ENCODE measurements around the gene AICDA. TPM values are rescaled to one million over a fixed set of nuclear protein-coding genes. Genes with fewer than 3 reads are reported as not detected.
"Not testable (repeated sequence)": the region's sequence is repeated elsewhere in the genome, so short reads cannot be mapped to it uniquely, and the experiment has no call there.

Gene AICDA
- total RNA-seq, 1 donor from 2014 or later, result not detected

DNA sequence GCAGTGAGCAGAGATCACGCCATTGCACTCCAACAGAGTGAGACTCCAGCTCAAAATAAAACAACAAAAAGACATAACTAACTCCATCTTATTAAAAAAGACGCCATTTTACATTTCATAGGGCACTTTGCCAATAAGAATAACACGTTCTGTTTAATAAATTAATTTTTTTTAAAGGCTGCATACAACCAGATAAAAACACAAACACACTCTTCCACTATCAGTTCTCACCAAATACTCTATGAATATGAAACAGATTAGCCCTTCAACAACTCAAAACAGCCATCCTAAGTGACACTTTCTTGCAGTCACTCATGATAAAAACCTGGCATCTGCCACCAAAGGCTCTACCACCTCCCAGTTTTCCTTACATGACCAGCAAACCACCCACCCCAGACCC is 16.1 kb downstream of the AICDA start:
- Mint-ChIP-seq H3K27me3 (ENCODE audit: low read depth) (peaks cover 2% of the 10 kb centered on the region), H3K27ac (ENCODE audit: unreplicated experiment) (no peak overlapping the region), H3K36me3 (ENCODE audit: low read depth) (no peaks in the 10 kb centered on the region), H3K4me3 (ENCODE audit: unreplicated experiment) (no peak overlapping the region), H3K9me3 (ENCODE audit: low read depth) (no peaks in the 10 kb centered on the region), H3K4me1 (ENCODE audit: low read depth) (no peaks in the 10 kb centered on the region)
- no peak for DNase-seq (ENCODE audit: low spot score)
- TF ChIP-seq, protein P1, sequence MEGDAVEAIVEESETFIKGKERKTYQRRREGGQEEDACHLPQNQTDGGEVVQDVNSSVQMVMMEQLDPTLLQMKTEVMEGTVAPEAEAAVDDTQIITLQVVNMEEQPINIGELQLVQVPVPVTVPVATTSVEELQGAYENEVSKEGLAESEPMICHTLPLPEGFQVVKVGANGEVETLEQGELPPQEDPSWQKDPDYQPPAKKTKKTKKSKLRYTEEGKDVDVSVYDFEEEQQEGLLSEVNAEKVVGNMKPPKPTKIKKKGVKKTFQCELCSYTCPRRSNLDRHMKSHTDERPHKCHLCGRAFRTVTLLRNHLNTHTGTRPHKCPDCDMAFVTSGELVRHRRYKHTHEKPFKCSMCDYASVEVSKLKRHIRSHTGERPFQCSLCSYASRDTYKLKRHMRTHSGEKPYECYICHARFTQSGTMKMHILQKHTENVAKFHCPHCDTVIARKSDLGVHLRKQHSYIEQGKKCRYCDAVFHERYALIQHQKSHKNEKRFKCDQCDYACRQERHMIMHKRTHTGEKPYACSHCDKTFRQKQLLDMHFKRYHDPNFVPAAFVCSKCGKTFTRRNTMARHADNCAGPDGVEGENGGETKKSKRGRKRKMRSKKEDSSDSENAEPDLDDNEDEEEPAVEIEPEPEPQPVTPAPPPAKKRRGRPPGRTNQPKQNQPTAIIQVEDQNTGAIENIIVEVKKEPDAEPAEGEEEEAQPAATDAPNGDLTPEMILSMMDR (IDR thresholded peaks at IDR 0.05), result no peak

DNA sequence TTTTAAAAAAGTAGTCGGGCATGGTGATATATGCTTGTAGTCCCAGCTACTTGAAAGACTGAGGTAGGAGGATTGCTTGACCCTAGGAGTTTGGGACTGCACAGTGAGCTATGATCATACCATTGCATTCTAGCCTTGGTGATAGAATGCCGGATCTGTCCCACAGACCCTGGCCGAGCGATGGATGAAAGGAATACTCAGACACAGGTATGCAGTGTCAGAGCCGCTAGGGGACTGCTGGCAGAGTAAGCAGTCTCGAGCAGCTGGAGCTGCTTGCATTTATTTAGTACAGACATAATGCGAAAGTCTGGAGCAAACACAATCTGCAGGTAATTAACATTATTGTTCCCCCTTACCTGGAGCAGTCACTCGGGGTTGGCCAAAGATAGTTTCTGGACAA is 18.6 kb downstream of the AICDA start:
- peaks cover 5% of the 10 kb centered on the region for H3K27me3 Mint-ChIP-seq (ENCODE audit: low read depth)
- no peaks in the 10 kb centered on the region for H3K4me1 Mint-ChIP-seq (ENCODE audit: low read depth)
- H3K27ac Mint-ChIP-seq (ENCODE audit: unreplicated experiment), result no peak overlapping the region
- no peaks in the 10 kb centered on the region for H3K36me3 Mint-ChIP-seq (ENCODE audit: low read depth)
- DNase-seq (ENCODE audit: low spot score), result no peak
- no peak overlapping the region for H3K4me3 Mint-ChIP-seq (ENCODE audit: unreplicated experiment)
- TF ChIP-seq, protein P1 (IDR thresholded peaks at IDR 0.05), result no peak
- no peaks in the 10 kb centered on the region for H3K9me3 Mint-ChIP-seq (ENCODE audit: low read depth)

DNA sequence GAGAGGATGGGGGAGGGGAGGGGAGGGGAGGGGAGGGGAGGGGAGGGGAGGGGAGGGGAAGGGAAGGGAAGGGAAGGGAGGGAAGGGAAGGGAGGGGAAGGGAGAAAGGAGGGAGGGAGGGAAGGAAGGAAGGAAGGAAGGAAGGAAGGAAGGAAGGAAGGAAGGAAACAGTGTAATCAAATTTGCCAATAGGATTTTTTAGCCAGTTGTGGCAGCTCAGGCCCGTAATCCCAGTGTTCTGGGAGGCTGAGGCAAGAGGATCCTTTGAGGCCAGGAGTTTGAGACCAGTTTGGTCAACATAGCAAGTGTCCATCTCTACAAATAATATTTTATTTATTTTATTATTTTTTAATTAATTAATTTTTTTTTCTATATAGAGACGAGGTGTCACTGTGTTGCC is 19.4 kb downstream of the AICDA start:
- no peak overlapping the region for H3K27ac Mint-ChIP-seq (ENCODE audit: unreplicated experiment)
- no peaks in the 10 kb centered on the region for H3K9me3 Mint-ChIP-seq (ENCODE audit: low read depth)
- H3K36me3 Mint-ChIP-seq (ENCODE audit: low read depth), result no peaks in the 10 kb centered on the region
- no peak for DNase-seq (ENCODE audit: low spot score)
- no peak overlapping the region for H3K4me3 Mint-ChIP-seq (ENCODE audit: unreplicated experiment)
- TF ChIP-seq, protein P1 (IDR thresholded peaks at IDR 0.05), result no peak
- no peaks in the 10 kb centered on the region for H3K4me1 Mint-ChIP-seq (ENCODE audit: low read depth)
- peaks cover 8% of the 10 kb centered on the region for H3K27me3 Mint-ChIP-seq (ENCODE audit: low read depth)

DNA sequence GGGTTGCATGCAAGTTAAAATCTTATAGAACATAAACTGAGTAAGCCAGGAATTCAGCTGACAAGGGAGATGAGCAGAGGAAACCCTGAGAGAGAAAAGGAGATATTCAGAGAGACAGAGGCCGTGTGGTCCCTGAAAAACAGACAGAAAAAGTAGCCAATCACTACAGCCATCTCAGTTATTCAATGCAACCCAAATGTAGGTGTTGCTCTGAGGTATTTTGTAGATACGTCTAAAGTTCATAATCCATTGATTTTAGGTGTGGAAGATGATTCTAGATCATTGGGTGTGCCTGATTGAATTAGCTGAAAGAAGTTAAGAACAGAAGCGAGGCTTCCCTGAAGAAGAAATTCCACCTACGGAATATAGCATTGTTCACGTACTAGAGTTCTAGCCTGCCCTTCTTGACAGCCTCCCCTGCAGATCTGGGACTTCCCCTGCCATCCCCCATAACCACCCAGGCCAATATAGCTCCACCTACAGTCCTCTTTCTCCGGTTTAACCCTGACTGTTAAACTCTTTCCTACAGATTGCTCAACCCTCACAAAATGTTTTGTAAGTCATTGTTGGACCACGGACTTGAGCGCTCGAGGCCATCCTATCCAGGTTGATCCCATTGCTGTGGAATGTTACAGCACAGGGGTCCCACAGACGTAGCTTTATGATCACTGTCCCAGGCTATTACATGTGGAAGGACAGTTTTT is 21.7 kb downstream of the AICDA start:
- H3K36me3 Mint-ChIP-seq (ENCODE audit: low read depth), result no peaks in the 10 kb centered on the region
- DNase-seq (ENCODE audit: low spot score), result no peak
- TF ChIP-seq, protein P1 (IDR thresholded peaks at IDR 0.05), result no peak
- no peaks in the 10 kb centered on the region for H3K4me1 Mint-ChIP-seq (ENCODE audit: low read depth)
- no peak overlapping the region for H3K27ac Mint-ChIP-seq (ENCODE audit: unreplicated experiment)
- H3K27me3 Mint-ChIP-seq (ENCODE audit: low read depth), result peaks cover 8% of the 10 kb centered on the region
- no peak overlapping the region for H3K4me3 Mint-ChIP-seq (ENCODE audit: unreplicated experiment)
- H3K9me3 Mint-ChIP-seq (ENCODE audit: low read depth), result no peaks in the 10 kb centered on the region

DNA sequence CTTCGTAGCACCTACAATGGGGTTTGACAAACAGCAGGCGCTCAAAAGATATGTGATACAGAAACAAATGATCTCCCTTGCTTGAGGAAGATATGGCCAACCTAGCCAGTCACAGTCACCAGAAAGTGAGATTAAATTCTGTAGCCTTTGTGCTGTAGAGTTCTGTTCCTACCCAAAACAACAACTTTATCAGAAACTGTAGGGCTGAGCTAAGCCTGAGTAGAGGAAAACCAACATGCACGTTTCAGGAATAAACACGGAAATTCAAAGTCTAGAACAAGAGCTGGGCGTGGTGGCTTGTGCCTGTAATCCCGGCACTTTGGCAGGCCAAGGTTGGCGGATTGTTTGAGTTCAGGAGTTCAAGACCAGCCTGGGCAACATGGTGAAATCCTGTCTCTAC is 23.0 kb downstream of the AICDA start:
- Mint-ChIP-seq H3K9me3 (ENCODE audit: low read depth) (no peaks in the 10 kb centered on the region), H3K4me1 (ENCODE audit: low read depth) (no peaks in the 10 kb centered on the region), H3K4me3 (ENCODE audit: unreplicated experiment) (no peak overlapping the region), H3K27me3 (ENCODE audit: low read depth) (peaks cover 8% of the 10 kb centered on the region), H3K27ac (ENCODE audit: unreplicated experiment) (no peak overlapping the region), H3K36me3 (ENCODE audit: low read depth) (no peaks in the 10 kb centered on the region)
- TF ChIP-seq, protein P1 (IDR thresholded peaks at IDR 0.05), result no peak
- no peak for DNase-seq (ENCODE audit: low spot score)

DNA sequence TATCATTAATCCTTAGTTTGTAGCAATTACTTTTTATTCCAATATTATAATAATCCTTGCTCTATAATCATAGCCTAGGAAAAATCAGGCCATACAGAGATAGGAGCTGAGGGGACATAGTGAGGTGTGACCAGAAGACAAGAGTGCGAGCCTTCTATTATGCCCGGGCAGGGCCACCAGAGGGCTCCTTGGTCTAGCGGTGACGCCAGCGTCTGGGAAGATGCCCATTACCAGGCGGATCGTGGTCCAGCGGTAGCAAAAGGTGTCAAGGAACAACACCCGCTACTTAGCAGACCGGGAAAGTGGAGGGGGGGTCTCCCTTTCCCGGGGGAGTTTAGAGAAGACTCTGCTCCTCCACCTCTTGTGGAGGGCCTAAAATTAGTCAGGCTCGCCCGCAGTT is 28.2 kb downstream of the AICDA start:
- not testable (repeated sequence) for H3K9me3 Mint-ChIP-seq (ENCODE audit: low read depth); DNase-seq (ENCODE audit: low spot score); H3K36me3 Mint-ChIP-seq (ENCODE audit: low read depth); H3K4me1 Mint-ChIP-seq (ENCODE audit: low read depth); H3K4me3 Mint-ChIP-seq (ENCODE audit: unreplicated experiment); H3K27me3 Mint-ChIP-seq (ENCODE audit: low read depth); H3K27ac Mint-ChIP-seq (ENCODE audit: unreplicated experiment)
